Activated CD8-positive, alpha-beta memory T cell treated with anti-CD3 and anti-CD28 coated beads, Interleukin-2, amount 50 U/mL, for 24 hours (primary cell): ENCODE measurements around the gene PPP1R12B.
"Not testable (repeated sequence)": the region's sequence is repeated elsewhere in the genome, so short reads cannot be mapped to it uniquely, and the experiment has no call there.

Experiments used
- DNase-seq: peaks from one replicate; pipeline ENCODE4 v3.0.0-alpha.2; 2020; ENCODE audit errors: extremely low read depth

PPP1R12B gene

DNA sequence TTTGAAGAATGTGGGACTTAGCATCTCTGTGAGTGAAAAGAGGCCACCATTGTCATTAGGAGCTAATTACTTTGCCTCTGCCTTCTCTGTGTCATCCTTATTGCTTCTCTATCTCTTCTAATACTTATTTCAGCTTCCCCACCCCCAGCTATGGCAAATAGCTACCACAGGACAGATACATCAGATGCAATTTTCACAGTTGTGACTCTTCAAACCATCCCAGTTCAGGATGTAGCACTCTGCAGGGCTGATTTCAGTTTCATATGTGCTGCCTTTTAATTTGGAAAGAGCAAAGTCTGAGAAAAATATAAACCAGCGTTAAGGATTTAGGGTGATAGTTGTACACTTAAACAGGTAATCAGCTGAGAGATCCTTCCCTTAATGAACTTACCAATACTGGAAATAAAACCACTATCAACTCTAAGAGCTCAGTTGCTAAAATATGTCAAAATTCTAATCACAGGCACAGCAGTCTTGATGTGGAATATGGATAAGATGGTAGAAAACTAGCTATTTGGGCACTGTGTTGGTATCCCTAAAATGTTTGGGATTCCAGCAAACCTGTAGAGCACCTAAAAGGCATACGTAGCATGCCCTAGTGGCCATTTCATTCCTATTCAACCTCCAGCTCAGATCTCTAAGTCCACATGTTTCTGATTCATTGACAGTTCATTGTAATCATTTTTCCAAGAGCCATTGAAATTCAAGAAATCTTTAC lies 213.4 kb downstream of the PPP1R12B start:
- no peak for DNase-seq

GRCh38 chr1:202562444-202563060 lies 214.1 kb downstream of the PPP1R12B start:
- no peak for DNase-seq

DNA sequence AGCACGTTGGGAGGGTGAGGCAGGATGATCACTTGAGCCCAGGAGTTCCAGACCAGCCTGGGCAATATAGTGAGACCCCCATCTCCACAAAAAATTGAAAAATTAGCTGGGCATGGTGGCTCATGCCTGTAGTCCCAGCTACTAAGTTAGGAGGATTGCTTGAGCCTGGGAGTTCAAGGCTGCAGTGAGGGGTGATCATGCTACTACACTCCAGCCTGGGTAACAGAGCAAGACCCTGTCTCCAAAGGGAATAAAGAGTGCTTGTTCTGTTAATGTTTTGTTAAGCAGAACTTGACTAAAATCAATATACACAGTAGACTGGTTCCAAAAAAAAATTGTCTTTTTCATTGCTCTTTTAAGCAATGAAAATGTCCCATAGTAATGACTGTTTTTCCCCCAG lies 215.3 kb downstream of the PPP1R12B start:
- no peak for DNase-seq

DNA sequence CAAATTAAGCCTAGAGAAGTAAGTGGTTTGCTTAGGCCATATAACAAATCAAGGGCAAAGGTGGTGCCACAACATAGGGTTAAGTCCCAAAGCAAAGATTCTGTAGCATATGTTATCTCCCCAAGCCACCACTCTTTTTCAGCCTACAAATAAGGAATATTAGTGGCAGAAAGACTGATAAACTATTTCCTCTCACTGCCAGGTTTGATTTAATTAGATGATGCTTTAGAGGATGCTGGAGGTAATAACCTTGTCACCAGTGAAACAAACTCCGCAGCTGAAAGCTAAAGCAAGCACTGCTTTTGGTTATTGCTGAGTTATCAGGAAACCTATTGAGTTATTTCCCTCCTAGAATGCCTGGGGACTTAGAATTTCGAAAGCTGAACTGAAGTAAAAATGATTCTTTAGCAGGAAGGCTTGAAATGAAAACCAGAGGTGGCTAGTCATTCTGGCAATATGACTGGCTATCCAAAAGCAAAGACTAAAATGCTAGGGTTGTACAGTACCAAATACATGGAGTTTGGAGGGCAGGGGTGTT lies 216.5 kb downstream of the PPP1R12B start:
- no peak for DNase-seq

DNA sequence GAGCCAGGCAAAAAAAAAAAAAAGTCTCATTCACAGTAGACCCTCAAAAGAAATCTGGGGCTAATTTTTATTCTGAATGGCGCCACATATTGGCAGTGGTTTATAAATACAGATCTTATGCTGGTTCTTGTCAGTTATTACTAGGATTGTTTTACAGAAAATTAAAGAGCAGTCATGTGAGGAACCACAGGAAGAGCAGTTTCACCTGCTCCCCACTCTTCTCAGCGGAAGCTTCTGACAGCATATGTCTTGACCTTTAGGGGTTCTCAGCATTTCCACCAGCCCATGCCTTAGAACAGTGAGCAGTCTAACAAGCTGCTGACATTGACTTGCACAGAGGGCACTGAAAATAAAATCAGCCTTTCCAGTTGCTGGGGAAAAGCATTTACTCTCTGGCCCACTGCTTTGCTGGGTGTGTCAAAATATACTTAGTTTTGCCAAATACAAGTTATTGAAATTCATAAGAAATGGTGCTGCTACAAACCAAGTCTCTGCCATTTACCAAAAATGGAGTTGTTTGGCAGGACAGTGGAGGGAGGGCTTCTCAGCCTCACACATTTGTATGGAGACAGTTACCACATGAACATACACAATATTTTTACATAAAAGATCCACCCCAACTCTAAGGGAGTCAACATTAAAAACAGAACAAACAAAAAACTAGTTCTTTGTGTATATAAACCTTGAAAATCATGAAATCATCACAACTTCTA lies 217.5 kb downstream of the PPP1R12B start:
- no peak for DNase-seq

GRCh38 chr1:202567738-202568137 lies 219.2 kb downstream of the PPP1R12B start:
- no peak for DNase-seq

- DNase-seq, result no peak
Measured at GRCh38 chr1:202568410-202568809, 219.9 kb downstream of the PPP1R12B start.

GRCh38 chr1:202568826-202569225 lies 220.3 kb downstream of the PPP1R12B start:
- no peak for DNase-seq

- no peak for DNase-seq
Measured at GRCh38 chr1:202569393-202570322, 221.2 kb downstream of the PPP1R12B start.

DNA sequence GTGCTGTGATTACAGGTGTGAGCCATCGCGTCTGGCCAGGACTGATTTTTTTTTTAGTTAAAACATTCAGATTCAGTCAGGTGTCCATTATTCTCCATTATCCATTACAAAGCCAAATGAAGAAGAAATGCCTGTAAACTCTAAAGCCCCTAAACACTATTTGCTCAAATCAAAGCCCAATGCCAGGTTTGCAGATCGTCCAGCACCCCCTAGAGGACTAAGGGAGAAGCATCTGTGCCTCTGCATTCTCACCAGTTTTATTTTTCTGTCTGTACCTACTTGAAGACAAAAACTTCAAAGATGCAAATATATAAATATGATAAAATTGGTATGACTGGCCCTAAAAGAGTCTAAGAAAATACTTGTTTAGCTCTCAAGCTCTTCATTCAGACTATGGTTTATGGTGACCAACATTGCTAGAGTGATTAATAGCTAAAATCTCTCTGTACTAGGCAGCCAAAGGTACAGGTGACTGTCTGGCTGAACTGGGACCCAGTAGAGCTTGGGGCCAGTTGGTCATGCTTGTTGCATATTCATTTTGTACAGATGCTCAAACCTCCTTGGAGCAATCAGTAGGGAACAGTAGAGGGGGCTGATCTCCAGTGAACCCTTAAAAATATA lies 223.3 kb downstream of the PPP1R12B start:
- no peak for DNase-seq

GRCh38 chr1:202572867-202573266 lies 224.4 kb downstream of the PPP1R12B start:
- no peak for DNase-seq

- DNase-seq, result no peak
Measured at GRCh38 chr1:202575918-202576653, 227.6 kb downstream of the PPP1R12B start.

DNA sequence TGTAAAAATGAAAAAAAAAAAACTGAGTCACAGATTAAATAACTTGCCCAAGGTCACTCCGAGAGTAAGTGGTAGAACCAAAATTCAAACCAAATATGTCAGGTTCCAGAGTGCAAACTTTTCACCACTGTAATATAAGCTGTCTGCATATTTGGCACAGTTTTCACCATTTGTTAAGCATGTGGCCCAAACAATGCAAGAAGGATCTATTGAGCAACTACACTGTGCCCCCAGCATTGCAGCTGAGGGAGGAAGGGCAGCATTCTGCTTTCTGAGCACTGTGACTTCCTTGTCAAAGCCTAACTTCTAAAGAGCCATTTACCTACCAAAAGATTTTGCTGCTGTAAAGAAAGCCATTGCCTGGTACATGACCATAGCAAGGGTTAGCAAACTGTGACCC lies 228.3 kb downstream of the PPP1R12B start:
- DNase-seq, result no peak

GRCh38 chr1:202577381-202577780 lies 228.9 kb downstream of the PPP1R12B start:
- no peak for DNase-seq

- DNase-seq, result no peak
Measured at GRCh38 chr1:202578001-202578504, 229.6 kb downstream of the PPP1R12B start.

- DNase-seq, result no peak
Measured at GRCh38 chr1:202578565-202578964, 230.1 kb downstream of the PPP1R12B start.

DNA sequence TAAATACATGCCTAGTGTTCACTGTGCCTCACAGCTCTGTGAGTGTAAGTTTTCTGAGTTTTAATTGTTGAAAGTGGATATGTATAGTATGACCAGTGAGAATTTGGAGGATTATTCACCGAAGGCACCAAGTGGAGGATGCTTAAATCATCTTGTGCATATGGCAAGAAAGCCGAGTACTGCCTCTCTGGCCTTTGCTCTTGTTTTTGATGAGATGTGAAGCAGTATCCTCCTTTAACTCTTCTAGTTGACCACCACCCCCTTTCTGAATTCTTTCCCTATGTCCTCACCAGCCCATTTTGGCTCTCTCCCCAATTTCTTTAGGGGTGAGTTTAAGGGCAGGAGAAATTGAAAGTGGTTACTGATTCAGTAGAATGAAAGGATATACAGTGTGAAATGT lies 231.3 kb downstream of the PPP1R12B start:
- DNase-seq, result no peak

- no peak for DNase-seq
Measured at GRCh38 chr1:202580619-202581018, 232.1 kb downstream of the PPP1R12B start.

DNA sequence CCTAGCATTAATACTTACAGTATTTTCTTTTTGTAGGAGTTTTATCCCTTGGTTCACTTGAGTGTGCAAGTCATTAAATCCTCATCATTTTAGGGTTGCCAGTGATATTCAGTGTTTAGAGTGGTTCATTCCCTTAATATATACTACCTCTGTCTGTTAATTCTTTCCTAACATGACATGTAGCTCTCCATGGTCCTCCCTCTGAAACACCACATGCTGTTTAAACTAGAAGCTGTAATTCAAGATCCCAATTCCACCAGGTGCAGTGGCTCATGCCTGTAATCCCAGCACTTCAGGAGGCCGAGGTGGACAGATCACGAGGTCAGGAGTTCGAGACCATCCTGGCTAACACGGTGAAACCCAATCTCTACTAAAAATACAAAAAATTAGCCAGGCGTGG lies 233.9 kb downstream of the PPP1R12B start:
- DNase-seq, result not testable (repeated sequence)
